GM21717 (cell line): ENCODE measurements around the gene PPCDC.
A peak's percentile ranks its signal among the peaks of the same experiment; 100 is the strongest.
"Not testable (repeated sequence)": the region's sequence is repeated elsewhere in the genome, so short reads cannot be mapped to it uniquely, and the experiment has no call there.

Source experiments
- ATAC-seq: cut with Tn5 transposase; IDR thresholded peaks from one replicate; pipeline ENCODE4 v1.9.1; 2021; ENCODE audit warnings: mild to moderate bottlenecking, moderate library complexity; ENCODE audit not compliant: unreplicated experiment

The PPCDC gene

GRCh38 chr15:75065851-75066509 is 42.6 kb downstream of the PPCDC start:
- no peak for ATAC-seq

GRCh38 chr15:75067123-75067830 is 43.9 kb downstream of the PPCDC start:
- ATAC-seq: no peak

- no peak for ATAC-seq
Measured at GRCh38 chr15:75068748-75069147, 45.4 kb downstream of the PPCDC start.

- ATAC-seq: peak; percentile 82
Measured at GRCh38 chr15:75069301-75069925, 46.0 kb downstream of the PPCDC start.

GRCh38 chr15:75070674-75071073 is 47.3 kb downstream of the PPCDC start:
- ATAC-seq: no peak

- no peak for ATAC-seq
Measured at GRCh38 chr15:75073197-75073596, 49.8 kb downstream of the PPCDC start.

GRCh38 chr15:75076277-75076676 is 52.9 kb downstream of the PPCDC start:
- no peak for ATAC-seq

GRCh38 chr15:75077551-75077961 is 54.2 kb downstream of the PPCDC start:
- ATAC-seq: not testable (repeated sequence)

- ATAC-seq: no peak
Measured at GRCh38 chr15:75081150-75081549, 57.8 kb downstream of the PPCDC start.

- no peak for ATAC-seq
Measured at GRCh38 chr15:75082689-75083088, 59.3 kb downstream of the PPCDC start.

- not testable (repeated sequence) for ATAC-seq
Measured at GRCh38 chr15:75085708-75086107, 62.3 kb downstream of the PPCDC start.

GRCh38 chr15:75089456-75090387 is 66.3 kb downstream of the PPCDC start:
- no peak for ATAC-seq

GRCh38 chr15:75090388-75090734 is 67.0 kb downstream of the PPCDC start:
- no peak for ATAC-seq

- ATAC-seq: no peak
Measured at GRCh38 chr15:75091814-75092213, 68.4 kb downstream of the PPCDC start.

GRCh38 chr15:75094961-75095478 is 71.6 kb downstream of the PPCDC start:
- ATAC-seq: not testable (repeated sequence)

GRCh38 chr15:75095594-75095993 is 72.2 kb downstream of the PPCDC start:
- no peak for ATAC-seq

GRCh38 chr15:75097939-75098338 is 74.5 kb downstream of the PPCDC start:
- no peak for ATAC-seq

- ATAC-seq: no peak
Measured at GRCh38 chr15:75098404-75098803, 75.0 kb downstream of the PPCDC start.
